ENCODE data around the gene PDE9A. TPM values are rescaled to one million over a fixed set of nuclear protein-coding genes. Genes with fewer than 3 reads are reported as not detected.
A peak's percentile ranks its signal among the peaks of the same experiment; 100 is the strongest.

The PDE9A gene
- total and polyA plus RNA-seq, 2 experiments from 2014 or later: 6.8 to 14.2 TPM

GRCh38 chr21:42704861-42705260, 51.4 kb downstream of the PDE9A start:
- Histone ChIP-seq H3K9me3 (ENCODE audit: low read depth) (no peaks in the 10 kb centered on the region), H3K27ac (no peak overlapping the region), H3K4me1 (ENCODE audit: low read depth) (peaks cover 13% of the 10 kb centered on the region), H3K4me3 (no peak overlapping the region), H3K27me3 (no peaks in the 10 kb centered on the region), H3K36me3 (no peaks in the 10 kb centered on the region)
- no peak for TF ChIP-seq CTCF (IDR thresholded peaks at IDR 0.05; ENCODE audit: low read depth, low read length)
- no peak for DNase-seq (ENCODE audit: low read depth in 1 of 2, low spot score in 1 of 2)

- Histone ChIP-seq H3K36me3 (no peaks in the 10 kb centered on the region), H3K9me3 (ENCODE audit: low read depth) (no peaks in the 10 kb centered on the region), H3K4me3 (no peak overlapping the region), H3K27me3 (no peaks in the 10 kb centered on the region), H3K27ac (no peak overlapping the region), H3K4me1 (ENCODE audit: low read depth) (peaks cover 13% of the 10 kb centered on the region)
- no peak for DNase-seq (ENCODE audit: low read depth in 1 of 2, low spot score in 1 of 2)
- TF ChIP-seq CTCF (IDR thresholded peaks at IDR 0.05; ENCODE audit: low read depth, low read length): no peak
Measured at GRCh38 chr21:42705346-42705745, 51.9 kb downstream of the PDE9A start.

DNA sequence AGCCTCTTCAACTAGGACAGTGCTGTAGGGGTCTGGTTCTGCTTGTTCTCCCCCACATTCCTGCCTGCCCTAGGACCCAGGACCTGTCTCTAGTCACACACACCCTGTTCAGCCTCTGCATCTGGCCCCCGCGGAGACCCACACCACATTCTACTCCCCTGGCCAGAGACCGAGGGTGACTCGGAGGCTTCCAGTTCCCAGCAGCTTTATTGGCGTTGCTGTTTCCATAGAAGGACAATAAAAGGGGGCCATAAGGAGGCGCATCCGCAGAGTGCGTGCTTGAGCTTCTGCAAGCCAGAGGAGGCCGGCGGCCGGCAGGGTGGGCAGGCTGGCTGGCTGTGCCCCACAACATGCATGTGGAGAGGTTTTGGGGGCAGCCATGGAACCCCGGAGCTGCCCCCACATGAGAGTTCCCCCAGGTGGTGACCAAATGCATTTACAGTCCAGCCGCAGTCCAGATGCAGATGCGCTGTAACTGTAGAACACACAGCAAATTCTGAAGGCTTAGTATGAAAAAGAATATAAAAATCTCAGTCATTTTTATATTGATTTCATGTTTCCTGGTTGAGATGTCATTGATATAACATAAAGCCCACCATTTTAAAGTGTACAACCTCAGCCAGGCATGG, 52.4 kb downstream of the PDE9A start:
- peaks cover 13% of the 10 kb centered on the region for H3K4me1 ChIP-seq (ENCODE audit: low read depth)
- no peaks in the 10 kb centered on the region for H3K36me3 ChIP-seq
- H3K9me3 ChIP-seq (ENCODE audit: low read depth): no peaks in the 10 kb centered on the region
- TF ChIP-seq CTCF (IDR thresholded peaks at IDR 0.05; ENCODE audit: low read depth, low read length): no peak
- peak in 1 of 2 donors; percentile 36 for DNase-seq (ENCODE audit: low read depth in 1 of 2, low spot score in 1 of 2)
- H3K4me3 ChIP-seq: no peak overlapping the region
- no peak overlapping the region for H3K27ac ChIP-seq
- H3K27me3 ChIP-seq: no peaks in the 10 kb centered on the region

GRCh38 chr21:42706765-42707164, 53.3 kb downstream of the PDE9A start:
- Histone ChIP-seq H3K27me3 (no peaks in the 10 kb centered on the region), H3K9me3 (ENCODE audit: low read depth) (no peaks in the 10 kb centered on the region), H3K4me3 (no peak overlapping the region), H3K4me1 (ENCODE audit: low read depth) (peaks cover 13% of the 10 kb centered on the region), H3K36me3 (no peaks in the 10 kb centered on the region), H3K27ac (no peak overlapping the region)
- DNase-seq (ENCODE audit: low read depth in 1 of 2, low spot score in 1 of 2): no peak
- TF ChIP-seq CTCF (IDR thresholded peaks at IDR 0.05; ENCODE audit: low read depth, low read length): no peak

GRCh38 chr21:42707207-42707830, 53.9 kb downstream of the PDE9A start:
- DNase-seq (ENCODE audit: low read depth in 1 of 2, low spot score in 1 of 2): no peak
- Histone ChIP-seq H3K9me3 (ENCODE audit: low read depth) (no peaks in the 10 kb centered on the region), H3K27ac (no peak overlapping the region), H3K4me1 (ENCODE audit: low read depth) (peaks cover 13% of the 10 kb centered on the region), H3K4me3 (no peak overlapping the region), H3K36me3 (no peaks in the 10 kb centered on the region), H3K27me3 (no peaks in the 10 kb centered on the region)
- TF ChIP-seq CTCF (IDR thresholded peaks at IDR 0.05; ENCODE audit: low read depth, low read length): no peak
